ENCODE data around the gene RHBDF1. TPM values are rescaled to one million over a fixed set of nuclear protein-coding genes. Genes with fewer than 3 reads are reported as not detected.

The RHBDF1 gene
- total RNA-seq, 1 experiment from 2014 or later: 60.8 TPM

DNA sequence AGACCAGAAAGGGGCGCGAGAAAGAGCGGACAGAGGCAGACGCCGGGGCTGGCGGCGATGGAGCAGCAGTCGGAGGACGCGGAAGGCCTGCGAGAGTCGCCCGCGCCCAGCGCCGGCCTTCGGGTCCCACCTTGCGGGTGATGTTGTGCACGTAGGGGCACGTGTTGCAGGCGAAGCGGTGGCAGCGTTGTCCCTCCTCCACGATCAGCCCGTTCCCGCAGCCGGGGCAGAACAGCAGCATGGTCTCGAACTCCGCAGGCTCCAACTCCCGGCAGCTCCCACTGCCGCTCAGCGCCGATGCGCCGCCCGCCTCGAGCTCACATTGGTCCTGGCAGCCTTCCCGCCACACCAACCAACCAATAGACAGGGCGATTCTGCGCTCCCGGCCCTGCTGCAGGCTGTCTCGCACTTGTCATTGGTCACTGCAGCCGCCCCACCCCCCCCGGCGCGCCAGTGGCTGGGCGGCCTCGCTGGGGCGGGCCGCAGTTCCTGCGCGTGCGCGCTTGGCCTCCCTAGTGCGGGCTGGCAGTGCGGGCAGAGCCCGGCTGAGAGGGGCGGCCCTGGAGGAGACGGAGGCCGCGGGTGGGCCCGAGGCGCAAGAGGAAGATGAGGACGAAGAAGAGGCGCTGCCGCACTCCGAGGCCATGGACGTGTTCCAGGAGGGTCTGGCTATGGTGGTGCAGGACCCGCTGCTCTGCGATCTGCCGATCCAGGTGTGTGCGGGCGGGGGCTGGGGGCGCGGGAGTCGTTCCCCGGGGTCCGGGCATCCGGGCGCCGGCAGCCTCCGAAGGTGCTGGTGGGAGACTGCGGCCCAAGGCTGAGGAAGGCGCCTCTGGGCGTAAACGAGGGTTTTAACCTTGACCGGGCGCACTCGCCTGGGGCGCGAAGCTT, 18.8 kb downstream of the RHBDF1 start, which contains the start of the genes POLR3K and SNRNP25 (continued):
- TF ChIP-seq, protein P1, sequence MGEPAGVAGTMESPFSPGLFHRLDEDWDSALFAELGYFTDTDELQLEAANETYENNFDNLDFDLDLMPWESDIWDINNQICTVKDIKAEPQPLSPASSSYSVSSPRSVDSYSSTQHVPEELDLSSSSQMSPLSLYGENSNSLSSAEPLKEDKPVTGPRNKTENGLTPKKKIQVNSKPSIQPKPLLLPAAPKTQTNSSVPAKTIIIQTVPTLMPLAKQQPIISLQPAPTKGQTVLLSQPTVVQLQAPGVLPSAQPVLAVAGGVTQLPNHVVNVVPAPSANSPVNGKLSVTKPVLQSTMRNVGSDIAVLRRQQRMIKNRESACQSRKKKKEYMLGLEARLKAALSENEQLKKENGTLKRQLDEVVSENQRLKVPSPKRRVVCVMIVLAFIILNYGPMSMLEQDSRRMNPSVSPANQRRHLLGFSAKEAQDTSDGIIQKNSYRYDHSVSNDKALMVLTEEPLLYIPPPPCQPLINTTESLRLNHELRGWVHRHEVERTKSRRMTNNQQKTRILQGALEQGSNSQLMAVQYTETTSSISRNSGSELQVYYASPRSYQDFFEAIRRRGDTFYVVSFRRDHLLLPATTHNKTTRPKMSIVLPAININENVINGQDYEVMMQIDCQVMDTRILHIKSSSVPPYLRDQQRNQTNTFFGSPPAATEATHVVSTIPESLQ (CRISPR knock-in tag; IDR thresholded peaks at IDR 0.05): no peak
- TF ChIP-seq SP1 (CRISPR knock-in tag; conservative IDR thresholded peaks at IDR 0.05): peak; percentile 93
- peak; percentile 91 for TF ChIP-seq ZNF232 (CRISPR knock-in tag; IDR thresholded peaks at IDR 0.05)
- TF ChIP-seq ELF4 (CRISPR knock-in tag; IDR thresholded peaks at IDR 0.05; ENCODE audit: low read depth): no peak
- no peak for TF ChIP-seq RORB (CRISPR knock-in tag; IDR thresholded peaks at IDR 0.05)
- TF ChIP-seq NFE2L1 (CRISPR knock-in tag; IDR thresholded peaks at IDR 0.05): peak; percentile 84
- TF ChIP-seq MXD4 (CRISPR knock-in tag; IDR thresholded peaks at IDR 0.05; ENCODE audit: borderline replicate concordance): no peak
- TF ChIP-seq, protein P2, sequence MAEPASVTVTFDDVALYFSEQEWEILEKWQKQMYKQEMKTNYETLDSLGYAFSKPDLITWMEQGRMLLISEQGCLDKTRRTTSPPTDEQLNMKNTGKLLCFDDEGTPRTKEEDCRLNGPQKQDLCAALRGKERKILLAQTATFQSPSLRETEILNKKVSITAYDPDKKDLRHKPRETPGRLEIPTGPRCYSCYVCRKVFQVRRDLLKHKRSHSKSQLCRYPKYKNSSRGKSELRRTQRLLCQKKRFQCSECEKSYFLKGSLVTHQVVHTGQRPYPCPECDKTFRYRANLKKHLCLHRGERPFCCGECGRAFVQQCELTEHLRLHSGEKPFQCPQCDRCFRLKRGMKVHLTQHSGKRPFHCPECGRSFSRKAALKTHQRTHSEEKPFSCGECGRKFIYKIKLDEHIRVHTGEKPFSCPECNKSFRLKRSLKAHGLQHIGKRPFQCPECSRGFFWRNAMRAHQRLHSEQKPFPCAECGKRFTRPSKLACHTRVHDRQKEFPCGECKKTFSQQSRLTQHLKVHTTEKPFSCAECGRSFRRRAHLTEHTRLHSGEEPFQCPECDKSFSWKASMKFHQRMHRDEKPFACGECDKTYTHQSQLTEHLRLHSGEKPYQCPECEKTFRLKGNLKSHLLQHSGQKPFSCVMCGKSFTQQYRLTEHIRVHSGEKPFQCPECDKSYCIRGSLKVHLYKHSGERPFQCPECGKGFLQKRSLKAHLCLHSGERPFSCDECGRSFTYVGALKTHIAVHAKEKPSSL (CRISPR knock-in tag; conservative IDR thresholded peaks at IDR 0.05): no peak
- TF ChIP-seq STAT6 (CRISPR knock-in tag; conservative IDR thresholded peaks at IDR 0.05; ENCODE audit: low read depth): no peak
- TF ChIP-seq, protein P3, sequence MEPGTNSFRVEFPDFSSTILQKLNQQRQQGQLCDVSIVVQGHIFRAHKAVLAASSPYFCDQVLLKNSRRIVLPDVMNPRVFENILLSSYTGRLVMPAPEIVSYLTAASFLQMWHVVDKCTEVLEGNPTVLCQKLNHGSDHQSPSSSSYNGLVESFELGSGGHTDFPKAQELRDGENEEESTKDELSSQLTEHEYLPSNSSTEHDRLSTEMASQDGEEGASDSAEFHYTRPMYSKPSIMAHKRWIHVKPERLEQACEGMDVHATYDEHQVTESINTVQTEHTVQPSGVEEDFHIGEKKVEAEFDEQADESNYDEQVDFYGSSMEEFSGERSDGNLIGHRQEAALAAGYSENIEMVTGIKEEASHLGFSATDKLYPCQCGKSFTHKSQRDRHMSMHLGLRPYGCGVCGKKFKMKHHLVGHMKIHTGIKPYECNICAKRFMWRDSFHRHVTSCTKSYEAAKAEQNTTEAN (CRISPR knock-in tag; IDR thresholded peaks at IDR 0.05): peak; percentile 90; the same call in 1 of the 2 replicates
- no peak for TF ChIP-seq CREB1 (CRISPR knock-in tag; IDR thresholded peaks at IDR 0.05)
- TF ChIP-seq NFYB (CRISPR knock-in tag; conservative IDR thresholded peaks at IDR 0.05; ENCODE audit: low read depth): peak; percentile 98
- TF ChIP-seq, protein P4, sequence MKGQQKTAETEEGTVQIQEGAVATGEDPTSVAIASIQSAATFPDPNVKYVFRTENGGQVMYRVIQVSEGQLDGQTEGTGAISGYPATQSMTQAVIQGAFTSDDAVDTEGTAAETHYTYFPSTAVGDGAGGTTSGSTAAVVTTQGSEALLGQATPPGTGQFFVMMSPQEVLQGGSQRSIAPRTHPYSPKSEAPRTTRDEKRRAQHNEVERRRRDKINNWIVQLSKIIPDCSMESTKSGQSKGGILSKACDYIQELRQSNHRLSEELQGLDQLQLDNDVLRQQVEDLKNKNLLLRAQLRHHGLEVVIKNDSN (CRISPR knock-in tag; IDR thresholded peaks at IDR 0.05): peak; percentile 65; the same call in 1 of the 2 replicates
- TF ChIP-seq, protein P5, sequence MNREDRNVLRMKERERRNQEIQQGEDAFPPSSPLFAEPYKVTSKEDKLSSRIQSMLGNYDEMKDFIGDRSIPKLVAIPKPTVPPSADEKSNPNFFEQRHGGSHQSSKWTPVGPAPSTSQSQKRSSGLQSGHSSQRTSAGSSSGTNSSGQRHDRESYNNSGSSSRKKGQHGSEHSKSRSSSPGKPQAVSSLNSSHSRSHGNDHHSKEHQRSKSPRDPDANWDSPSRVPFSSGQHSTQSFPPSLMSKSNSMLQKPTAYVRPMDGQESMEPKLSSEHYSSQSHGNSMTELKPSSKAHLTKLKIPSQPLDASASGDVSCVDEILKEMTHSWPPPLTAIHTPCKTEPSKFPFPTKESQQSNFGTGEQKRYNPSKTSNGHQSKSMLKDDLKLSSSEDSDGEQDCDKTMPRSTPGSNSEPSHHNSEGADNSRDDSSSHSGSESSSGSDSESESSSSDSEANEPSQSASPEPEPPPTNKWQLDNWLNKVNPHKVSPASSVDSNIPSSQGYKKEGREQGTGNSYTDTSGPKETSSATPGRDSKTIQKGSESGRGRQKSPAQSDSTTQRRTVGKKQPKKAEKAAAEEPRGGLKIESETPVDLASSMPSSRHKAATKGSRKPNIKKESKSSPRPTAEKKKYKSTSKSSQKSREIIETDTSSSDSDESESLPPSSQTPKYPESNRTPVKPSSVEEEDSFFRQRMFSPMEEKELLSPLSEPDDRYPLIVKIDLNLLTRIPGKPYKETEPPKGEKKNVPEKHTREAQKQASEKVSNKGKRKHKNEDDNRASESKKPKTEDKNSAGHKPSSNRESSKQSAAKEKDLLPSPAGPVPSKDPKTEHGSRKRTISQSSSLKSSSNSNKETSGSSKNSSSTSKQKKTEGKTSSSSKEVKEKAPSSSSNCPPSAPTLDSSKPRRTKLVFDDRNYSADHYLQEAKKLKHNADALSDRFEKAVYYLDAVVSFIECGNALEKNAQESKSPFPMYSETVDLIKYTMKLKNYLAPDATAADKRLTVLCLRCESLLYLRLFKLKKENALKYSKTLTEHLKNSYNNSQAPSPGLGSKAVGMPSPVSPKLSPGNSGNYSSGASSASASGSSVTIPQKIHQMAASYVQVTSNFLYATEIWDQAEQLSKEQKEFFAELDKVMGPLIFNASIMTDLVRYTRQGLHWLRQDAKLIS (CRISPR knock-in tag; IDR thresholded peaks at IDR 0.05; ENCODE audit: borderline replicate concordance): 0 out of 2 replicates have a peak, but pooled peaks have one; percentile 14
- TF ChIP-seq ZBTB21 (CRISPR knock-in tag; IDR thresholded peaks at IDR 0.05; ENCODE audit: borderline replicate concordance): peak; percentile 9; the same call in 1 of the 2 replicates
- peak; percentile 43; the same call in 1 of the 2 replicates for TF ChIP-seq ATF3 (CRISPR knock-in tag; conservative IDR thresholded peaks at IDR 0.05)
- peak; percentile 74; the same call in 1 of the 2 replicates for TF ChIP-seq TCF7 (CRISPR knock-in tag; IDR thresholded peaks at IDR 0.05; ENCODE audit: low read depth)
- TF ChIP-seq ETV6 (CRISPR knock-in tag; IDR thresholded peaks at IDR 0.05): 0 out of 2 replicates have a peak, but pooled peaks have one; percentile 29
- TF ChIP-seq, protein P6, sequence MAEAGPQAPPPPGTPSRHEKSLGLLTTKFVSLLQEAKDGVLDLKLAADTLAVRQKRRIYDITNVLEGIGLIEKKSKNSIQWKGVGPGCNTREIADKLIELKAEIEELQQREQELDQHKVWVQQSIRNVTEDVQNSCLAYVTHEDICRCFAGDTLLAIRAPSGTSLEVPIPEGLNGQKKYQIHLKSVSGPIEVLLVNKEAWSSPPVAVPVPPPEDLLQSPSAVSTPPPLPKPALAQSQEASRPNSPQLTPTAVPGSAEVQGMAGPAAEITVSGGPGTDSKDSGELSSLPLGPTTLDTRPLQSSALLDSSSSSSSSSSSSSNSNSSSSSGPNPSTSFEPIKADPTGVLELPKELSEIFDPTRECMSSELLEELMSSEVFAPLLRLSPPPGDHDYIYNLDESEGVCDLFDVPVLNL (CRISPR knock-in tag; IDR thresholded peaks at IDR 0.05; ENCODE audit: borderline replicate concordance, low read depth): 0 out of 2 replicates have a peak, but pooled peaks have one; percentile 4
- no peak for TF ChIP-seq IRF1 (CRISPR knock-in tag; IDR thresholded peaks at IDR 0.05)
- no peak for TF ChIP-seq PRRX2 (CRISPR knock-in tag; IDR thresholded peaks at IDR 0.05)

Data from WTC11 (cell line).